Activated CD8-positive, alpha-beta T cell treated with anti-CD3 and anti-CD28 coated beads for 36 hours (primary cell): ENCODE measurements around the gene CHST12. TPM values are rescaled to one million over a fixed set of nuclear protein-coding genes. Genes with fewer than 3 reads are reported as not detected.
"Not testable (repeated sequence)": the region's sequence is repeated elsewhere in the genome, so short reads cannot be mapped to it uniquely, and the experiment has no call there.

Source experiments
- ATAC-seq: fragments of 200-7000 bp; cut with Tn5 transposase; one replicate; pipeline ENCODE4 v1.10.0; 2021; ENCODE audit warnings: mild to moderate bottlenecking, moderate library complexity
- CTCF ChIA-PET: fragments of 350-600 bp; sonication (Branson Sonifier 250); formaldehyde crosslinking; loops from one replicate; lab custom pipeline; 2021; ENCODE audit warnings: antibody characterized with exemption; lab: Charles Lee
- POLR2A ChIA-PET: fragments of 350-600 bp; sonication (Branson Sonifier 250); formaldehyde crosslinking; loops from one replicate; lab custom pipeline; 2021; ENCODE audit warnings: antibody characterized with exemption; lab: Charles Lee
- DNase-seq: peaks from one replicate; pipeline ENCODE4 v3.0.0-alpha.2; 2020
- H3K27ac Mint-ChIP-seq: one replicate; pipeline ENCODE4 v1.8.0; 2021; ENCODE audit warnings: mild to moderate bottlenecking, mixed read lengths
- H3K27me3 Mint-ChIP-seq: one replicate; pipeline ENCODE4 v1.8.0; 2021; ENCODE audit warnings: mixed read lengths
- H3K36me3 Mint-ChIP-seq: one replicate; pipeline ENCODE4 v1.8.0; 2021; ENCODE audit warnings: low read depth, mixed read lengths
- H3K4me1 Mint-ChIP-seq: one replicate; pipeline ENCODE4 v1.8.0; 2021; ENCODE audit warnings: low read depth, mixed read lengths
- H3K4me3 Mint-ChIP-seq: one replicate; pipeline ENCODE4 v1.8.0; 2021; ENCODE audit warnings: mild to moderate bottlenecking, moderate library complexity, mixed read lengths
- H3K9me3 Mint-ChIP-seq: one replicate; pipeline ENCODE4 v1.8.0; 2021; ENCODE audit warnings: mixed read lengths
- intact Hi-C: fragments of 100-400 bp; cut with micrococcal nuclease; formaldehyde crosslinking; loops from one replicate; pipeline ENCODE4 v1.10.0; 2022
- total RNA-seq, 2 experiments: library from RNA; stranded (reverse); gene quantifications; one replicate each; pipeline ENCODE4 v1.2.3, GENCODE V29; 2021
- TF ChIP-seq, protein P1 (sequence below): fragments of 200-600 bp; IDR thresholded peaks from one replicate; pipeline ENCODE4 v1.8.0; 2022; ENCODE audit warnings: antibody characterized with exemption, mild to moderate bottlenecking

Gene CHST12
- total RNA-seq, 2 experiments from 2014 or later = 2.9 to 4.7 TPM

DNA sequence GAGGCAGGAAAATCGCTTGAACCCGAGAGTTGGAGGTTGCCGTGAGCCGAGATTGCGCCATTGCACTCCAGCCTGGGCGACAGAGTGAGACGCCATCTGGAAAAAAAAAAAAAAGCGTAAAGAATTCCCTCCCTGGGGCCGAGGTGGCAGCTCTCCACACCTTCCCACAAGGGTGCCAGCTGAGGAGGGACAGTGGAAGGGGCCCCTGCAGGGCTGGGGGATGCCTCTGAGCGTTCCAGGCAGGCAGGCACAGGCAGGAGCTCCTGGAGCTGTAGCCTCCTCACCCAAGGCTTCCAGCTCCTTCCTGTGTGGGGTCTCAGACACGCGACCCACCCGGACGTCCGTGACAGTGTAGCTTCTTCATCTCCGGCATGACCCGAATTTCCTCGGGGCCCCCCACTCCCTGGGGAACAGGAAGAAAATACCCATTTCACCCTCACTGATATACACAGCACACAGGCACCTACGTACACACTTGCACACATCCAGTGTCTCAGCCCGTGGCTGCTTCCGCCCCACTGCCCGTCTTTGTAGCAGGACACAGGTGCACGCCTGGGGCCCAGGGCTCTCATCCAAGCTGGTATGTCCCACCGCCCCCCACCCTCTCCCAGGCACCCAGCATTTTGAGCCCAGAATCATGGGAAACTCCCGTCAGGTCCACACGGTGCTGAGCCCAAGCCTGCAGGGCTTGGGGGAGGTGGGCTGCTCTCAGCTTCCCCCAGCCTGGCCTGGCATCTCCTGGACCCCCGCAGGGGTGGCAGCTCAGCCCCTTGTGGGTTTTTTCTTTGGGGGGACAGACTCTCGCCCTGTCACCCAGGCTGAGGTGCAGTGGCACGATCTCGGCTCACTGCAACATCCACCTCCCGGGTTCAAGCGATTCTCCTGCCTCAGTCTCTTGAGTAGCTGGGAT lies 47.0 kb downstream of the CHST12 start:
- no peaks in the 10 kb centered on the region for H3K36me3 Mint-ChIP-seq
- TF ChIP-seq, protein P1, sequence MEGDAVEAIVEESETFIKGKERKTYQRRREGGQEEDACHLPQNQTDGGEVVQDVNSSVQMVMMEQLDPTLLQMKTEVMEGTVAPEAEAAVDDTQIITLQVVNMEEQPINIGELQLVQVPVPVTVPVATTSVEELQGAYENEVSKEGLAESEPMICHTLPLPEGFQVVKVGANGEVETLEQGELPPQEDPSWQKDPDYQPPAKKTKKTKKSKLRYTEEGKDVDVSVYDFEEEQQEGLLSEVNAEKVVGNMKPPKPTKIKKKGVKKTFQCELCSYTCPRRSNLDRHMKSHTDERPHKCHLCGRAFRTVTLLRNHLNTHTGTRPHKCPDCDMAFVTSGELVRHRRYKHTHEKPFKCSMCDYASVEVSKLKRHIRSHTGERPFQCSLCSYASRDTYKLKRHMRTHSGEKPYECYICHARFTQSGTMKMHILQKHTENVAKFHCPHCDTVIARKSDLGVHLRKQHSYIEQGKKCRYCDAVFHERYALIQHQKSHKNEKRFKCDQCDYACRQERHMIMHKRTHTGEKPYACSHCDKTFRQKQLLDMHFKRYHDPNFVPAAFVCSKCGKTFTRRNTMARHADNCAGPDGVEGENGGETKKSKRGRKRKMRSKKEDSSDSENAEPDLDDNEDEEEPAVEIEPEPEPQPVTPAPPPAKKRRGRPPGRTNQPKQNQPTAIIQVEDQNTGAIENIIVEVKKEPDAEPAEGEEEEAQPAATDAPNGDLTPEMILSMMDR = no peak
- DNase-seq = no peak
- H3K27me3 Mint-ChIP-seq = peaks cover 2% of the 10 kb centered on the region
- intact Hi-C loops = loop anchor here (10.0 kb wide), 1 partner anchor 74 kb away; no protein-coding TSS in a partner anchor
- H3K9me3 Mint-ChIP-seq = no peaks in the 10 kb centered on the region
- ChIA-PET POLR2A (no interaction called here), CTCF (interaction anchor here (0.7 to 7.3 kb wide), 26 partner anchors 9 to 266 kb away, joined by 3 to 146 read pairs (median 4); no protein-coding TSS in a partner anchor)
- H3K4me1 Mint-ChIP-seq = peaks cover 6% of the 10 kb centered on the region
- no peak overlapping the region for H3K27ac Mint-ChIP-seq
- H3K4me3 Mint-ChIP-seq = no peak overlapping the region
- ATAC-seq = no peak

DNA sequence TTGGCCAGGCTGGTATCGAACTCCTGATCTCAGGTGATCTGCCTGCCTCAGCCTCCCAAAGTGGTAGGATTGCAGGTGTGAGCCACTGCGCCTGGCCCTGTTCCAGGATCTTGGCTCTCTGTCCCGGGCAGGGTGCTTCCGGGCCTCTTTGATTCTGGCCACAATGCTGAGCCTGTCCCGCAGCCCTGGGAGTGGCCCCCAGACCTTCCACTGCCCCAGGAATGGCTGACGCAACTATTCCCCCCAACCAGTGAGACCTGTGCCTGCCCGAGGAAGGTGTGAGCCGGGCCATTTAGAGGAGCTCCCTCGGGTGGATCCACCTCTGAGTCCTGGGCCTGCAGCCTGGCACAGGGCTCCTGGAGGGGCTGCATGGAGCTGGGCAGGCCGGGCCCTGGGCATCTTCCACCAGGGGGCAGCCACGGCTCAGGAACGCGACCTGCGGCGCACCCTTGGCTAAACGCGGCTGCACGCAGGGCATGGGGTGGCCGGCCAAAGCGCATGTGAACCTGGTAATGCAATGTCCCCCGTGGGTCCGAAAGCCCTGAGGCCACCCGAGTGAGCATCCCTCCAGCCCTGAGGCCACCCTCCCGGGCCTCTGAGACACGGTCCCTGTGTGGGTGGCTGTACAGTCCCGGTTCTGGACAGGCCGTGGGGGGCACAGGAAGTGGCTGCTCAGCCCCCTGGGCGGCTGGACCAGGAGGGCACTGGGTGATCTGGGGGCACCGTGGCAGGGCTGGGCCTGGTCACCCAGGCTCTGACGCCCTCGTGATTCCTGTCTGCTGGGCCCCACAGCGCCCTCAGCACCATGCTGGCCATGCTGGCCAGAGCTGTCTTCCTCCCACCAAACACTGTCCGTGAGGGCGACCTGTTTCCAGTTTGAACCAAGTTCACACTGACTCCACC lies 48.0 kb downstream of the CHST12 start:
- CTCF ChIA-PET = interaction anchor here (0.7 to 7.3 kb wide), 28 partner anchors 8 to 264 kb away, joined by 3 to 146 read pairs (median 4); no protein-coding TSS in a partner anchor
- ATAC-seq (peak; percentile 96), DNase-seq (peak; percentile 88)
- TF ChIP-seq, protein P1 = peak; percentile 79
- Mint-ChIP-seq H3K27ac (peak overlapping the region; percentile 46), H3K9me3 (no peaks in the 10 kb centered on the region), H3K4me1 (peaks cover 6% of the 10 kb centered on the region), H3K4me3 (peak overlapping the region; percentile 49), H3K27me3 (peaks cover 2% of the 10 kb centered on the region), H3K36me3 (no peaks in the 10 kb centered on the region)
- POLR2A ChIA-PET = interaction anchor here (0.7 kb wide), 1 partner anchor 401 kb away, joined by 3 read pairs; no protein-coding TSS in a partner anchor
- intact Hi-C loops = loop anchor here (10.0 kb wide), 1 partner anchor 73 kb away; no protein-coding TSS in a partner anchor

DNA sequence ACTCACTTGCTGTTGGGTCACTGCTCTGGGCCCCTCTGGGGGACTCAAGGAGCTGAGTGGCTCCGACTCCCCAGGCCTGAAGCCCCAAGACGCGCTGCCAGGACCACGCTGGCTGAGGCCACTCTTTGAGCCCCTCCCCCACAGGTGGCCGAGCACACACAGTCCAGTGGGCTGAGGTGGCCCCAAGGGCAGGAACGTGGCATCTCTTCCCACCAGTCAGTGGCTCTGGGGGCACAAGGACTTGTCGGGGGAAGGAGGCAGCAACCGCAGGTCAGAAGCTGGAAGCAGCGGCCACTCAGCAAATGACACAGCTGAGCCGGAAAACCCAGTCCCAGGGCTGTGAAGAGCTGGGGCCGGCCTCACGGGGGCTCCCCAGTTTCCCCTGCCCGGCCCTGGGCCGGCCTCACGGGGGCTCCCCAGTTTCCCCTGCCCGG lies 48.7 kb downstream of the CHST12 start:
- Mint-ChIP-seq H3K9me3 (no peaks in the 10 kb centered on the region), H3K36me3 (no peaks in the 10 kb centered on the region), H3K4me1 (peaks cover 6% of the 10 kb centered on the region), H3K4me3 (peak overlapping the region; percentile 49), H3K27me3 (peaks cover 2% of the 10 kb centered on the region), H3K27ac (peak overlapping the region; percentile 46)
- TF ChIP-seq, protein P1 = no peak
- intact Hi-C loops = loop anchor here (10.0 kb wide), 1 partner anchor 73 kb away; no protein-coding TSS in a partner anchor
- ChIA-PET POLR2A (interaction anchor here (0.8 kb wide), 1 partner anchor 16 kb away, joined by 4 read pairs; no protein-coding TSS in a partner anchor), CTCF (interaction anchor here (0.7 to 7.3 kb wide), 18 partner anchors 8 to 263 kb away, joined by 3 to 146 read pairs (median 5); no protein-coding TSS in a partner anchor)
- DNase-seq (peak; percentile 52), ATAC-seq (peak; percentile 64)

DNA sequence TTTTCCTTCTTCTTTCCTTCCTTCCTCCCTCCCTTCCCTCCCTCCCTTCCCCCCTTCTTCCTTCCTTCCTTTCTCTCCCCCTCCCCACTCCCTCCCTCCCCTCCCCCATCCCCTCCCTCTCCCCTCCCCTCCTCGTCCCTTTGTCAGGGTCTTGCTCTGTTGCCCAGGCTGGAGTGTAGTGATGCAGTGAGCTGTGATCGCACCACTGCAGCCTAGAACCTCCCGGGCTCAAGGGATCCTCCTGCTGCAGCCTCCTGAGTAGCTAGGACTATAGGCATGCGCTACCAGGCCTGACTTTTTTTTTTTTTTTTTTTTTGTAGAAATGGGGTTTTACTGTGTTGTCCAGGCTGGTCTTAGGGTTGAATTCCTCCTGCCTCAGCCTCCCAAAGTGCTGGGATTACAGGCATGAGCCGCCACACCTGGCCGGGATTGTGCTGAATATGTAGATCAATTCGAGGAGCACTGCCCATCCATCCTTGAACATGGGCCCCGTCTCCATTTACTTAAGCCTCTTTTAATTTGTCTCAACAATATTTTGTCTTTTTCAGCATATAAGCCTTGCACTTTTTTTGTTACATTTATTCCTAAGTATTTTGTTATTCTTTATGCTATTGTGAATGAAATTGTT lies 49.3 kb downstream of the CHST12 start:
- ChIA-PET POLR2A (interaction anchor here (0.7 to 0.8 kb wide), 2 partner anchors 16 to 890 kb away, joined by 3 to 4 read pairs; no protein-coding TSS in a partner anchor), CTCF (interaction anchor here (0.7 to 7.3 kb wide), 15 partner anchors 11 to 258 kb away, joined by 3 to 146 read pairs (median 5); no protein-coding TSS in a partner anchor)
- DNase-seq = no peak
- Mint-ChIP-seq H3K9me3 (no peaks in the 10 kb centered on the region), H3K27me3 (peaks cover 2% of the 10 kb centered on the region), H3K27ac (no peak overlapping the region), H3K4me1 (peaks cover 8% of the 10 kb centered on the region), H3K4me3 (no peak overlapping the region), H3K36me3 (no peaks in the 10 kb centered on the region)
- intact Hi-C loops = loop anchor here (10.0 kb wide), 1 partner anchor 72 kb away; no protein-coding TSS in a partner anchor
- ATAC-seq = no peak
- TF ChIP-seq, protein P1 = no peak

DNA sequence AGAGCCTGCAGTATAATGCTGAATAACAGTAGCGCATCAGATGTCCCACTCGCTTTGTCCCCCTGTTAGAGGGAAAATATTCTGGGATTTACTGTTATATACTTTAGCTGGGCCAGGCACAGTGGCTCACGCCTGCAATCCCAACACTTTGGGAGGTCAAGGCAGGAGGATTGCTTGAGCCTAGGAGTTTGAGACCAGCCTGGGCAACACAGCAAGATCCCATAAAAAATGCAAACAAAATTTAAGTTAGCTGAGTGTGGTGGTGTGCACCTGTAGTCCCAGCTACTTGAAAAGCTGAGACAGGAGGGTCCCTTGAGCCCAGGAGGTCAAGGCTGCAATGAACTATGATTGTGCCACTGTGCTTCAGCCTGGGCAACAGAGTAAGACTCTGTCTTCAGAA lies 50.4 kb downstream of the CHST12 start:
- not testable (repeated sequence) for DNase-seq, ATAC-seq, H3K9me3 Mint-ChIP-seq, H3K4me3 Mint-ChIP-seq, H3K36me3 Mint-ChIP-seq, H3K27me3 Mint-ChIP-seq, H3K27ac Mint-ChIP-seq
- intact Hi-C loops = loop anchor here (10.0 kb wide), 1 partner anchor 71 kb away; no protein-coding TSS in a partner anchor
- CTCF ChIA-PET = interaction anchor here (1.0 to 7.3 kb wide), 2 partner anchors 16 to 256 kb away, joined by 3 to 146 read pairs; no protein-coding TSS in a partner anchor
- peaks cover 12% of the 10 kb centered on the region for H3K4me1 Mint-ChIP-seq
- POLR2A ChIA-PET = interaction anchor here (1.2 kb wide), 1 partner anchor 15 kb away, joined by 3 read pairs; no protein-coding TSS in a partner anchor
